CD4-positive, alpha-beta T cell treated with Interleukin-6 at 100 ng/mL for 8 hours (primary cell): ENCODE data around the gene ERG28.
A peak's percentile ranks its signal among the peaks of the same experiment; 100 is the strongest.
"Not testable (repeated sequence)": the region's sequence is repeated elsewhere in the genome, so short reads cannot be mapped to it uniquely, and the experiment has no call there.

ENCODE experiments used
- DNase-seq: peaks from one replicate; pipeline ENCODE4 v3.0.0-alpha.2; 2020; ENCODE audit warnings: mixed read lengths, low spot score

Gene ERG28, protein sequence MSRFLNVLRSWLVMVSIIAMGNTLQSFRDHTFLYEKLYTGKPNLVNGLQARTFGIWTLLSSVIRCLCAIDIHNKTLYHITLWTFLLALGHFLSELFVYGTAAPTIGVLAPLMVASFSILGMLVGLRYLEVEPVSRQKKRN

DNA sequence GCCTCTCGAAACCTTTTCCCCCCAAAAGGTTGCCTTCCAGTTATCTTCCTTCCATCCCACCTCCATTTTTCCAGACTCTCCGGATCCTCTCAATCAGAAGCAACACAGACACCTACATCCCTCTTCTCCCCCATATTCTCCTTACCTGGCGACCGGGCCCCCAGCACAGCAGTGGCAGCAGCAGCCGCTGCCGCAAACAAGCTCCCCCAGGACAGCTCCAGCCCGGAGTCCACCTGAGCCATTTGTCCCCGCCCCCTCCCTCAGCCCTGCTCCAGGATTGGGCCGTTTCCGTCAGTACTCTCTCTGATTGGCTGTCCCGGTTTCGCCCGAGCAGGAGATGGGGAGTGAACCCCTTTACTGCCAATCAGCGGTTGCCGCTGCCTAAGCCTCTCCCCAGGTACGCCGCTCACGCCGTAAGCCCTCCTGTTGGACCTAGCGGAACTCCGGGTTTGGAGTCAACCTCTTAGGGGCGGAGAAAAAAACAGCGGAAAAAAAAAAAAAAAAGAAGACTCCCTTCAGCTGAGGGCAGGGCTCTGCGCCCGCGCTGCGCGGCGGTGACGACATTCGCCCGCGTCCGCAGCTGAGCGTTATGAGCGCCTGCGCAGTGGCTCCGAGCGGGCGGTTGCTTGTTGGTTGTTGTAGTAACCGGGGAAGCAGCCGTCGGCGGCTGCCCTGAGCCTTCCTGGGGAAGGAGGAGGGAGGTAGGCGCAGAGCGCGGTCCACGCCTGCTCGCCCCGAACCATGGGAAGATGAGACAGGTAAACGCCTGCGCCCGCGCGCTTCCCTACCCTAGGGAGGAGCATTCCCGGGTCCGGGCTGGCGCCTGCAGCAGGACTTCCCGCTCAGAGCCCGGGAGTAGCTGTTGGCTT is at the start of gene ERG28, which contains the start of gene TTLL5:
ERG28 (minus strand) TSS at position 247 of the 869 bp plus-strand sequence. CDS start 3,374 bp downstream, outside the sequence.
TTLL5 (plus strand) TSS at position 617 of the 869 bp plus-strand sequence. CDS start 1,904 bp downstream, outside the sequence.
- DNase-seq = peak; percentile 97

DNA sequence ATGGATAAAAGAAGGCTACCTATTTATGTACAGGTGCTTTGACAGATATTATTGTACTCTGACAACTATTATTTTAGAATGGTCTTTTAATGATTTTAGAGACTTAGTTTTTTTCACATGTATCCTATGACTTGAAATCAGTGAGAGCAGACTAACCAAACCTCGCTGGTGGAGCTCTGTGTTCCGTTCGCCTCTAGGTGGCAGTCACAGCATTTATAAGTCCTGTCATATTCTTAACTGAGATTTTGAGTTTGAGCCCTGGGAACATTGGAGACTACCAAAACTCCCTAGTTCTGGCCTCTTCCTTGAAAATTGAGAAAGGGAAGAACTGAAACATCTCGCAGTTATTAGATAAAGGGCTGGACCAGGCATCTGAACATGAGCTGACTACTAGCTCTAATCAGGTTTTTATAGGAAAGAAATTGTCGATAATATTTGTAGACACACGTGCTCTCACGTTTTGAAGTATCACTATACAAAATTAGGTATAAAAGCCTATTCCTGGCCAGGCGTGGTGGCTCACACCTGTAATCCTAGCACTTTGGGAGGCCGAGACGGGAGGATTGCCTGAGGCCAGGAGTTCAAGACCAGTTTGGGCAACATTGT is 48.6 kb upstream of the ERG28 start:
- DNase-seq = peak; percentile 49

DNA sequence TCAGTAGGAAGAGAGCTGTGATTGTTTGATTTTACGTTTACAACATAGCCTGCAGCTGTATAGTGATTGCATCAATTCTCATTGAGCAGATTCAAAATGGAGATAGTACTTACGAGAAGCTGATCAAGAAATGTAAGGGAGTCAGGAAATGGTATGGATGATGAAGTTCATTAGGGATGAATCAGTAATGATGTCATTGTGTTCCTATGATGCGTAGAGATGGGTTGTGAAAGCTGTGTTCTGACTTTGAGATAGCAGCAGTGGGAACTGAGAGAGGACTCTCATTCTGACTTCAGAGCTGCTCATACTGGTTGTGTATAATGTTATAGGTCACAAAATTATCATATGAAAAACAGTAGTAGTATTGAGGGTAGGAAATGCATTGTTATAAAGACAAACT is 44.3 kb upstream of the ERG28 start:
- DNase-seq = no peak

DNA sequence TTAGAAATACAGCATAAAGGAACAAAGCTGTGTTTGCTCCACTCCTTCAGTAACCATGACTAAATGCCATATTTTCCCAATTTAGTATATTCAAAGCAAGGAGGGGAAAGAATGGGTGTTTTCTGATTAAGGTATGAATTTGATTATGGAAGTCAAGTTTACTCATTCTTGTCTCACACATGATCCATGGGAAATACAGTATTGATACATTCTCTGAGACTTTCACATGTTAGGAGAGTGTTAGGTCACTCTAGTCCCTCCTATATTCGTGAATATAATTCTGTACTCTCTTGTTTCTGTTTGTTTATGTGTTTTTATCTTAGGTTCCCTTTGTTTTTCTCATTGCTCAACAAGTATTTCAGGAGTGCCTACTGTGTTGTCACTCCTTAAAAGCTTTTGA is 42.8 kb upstream of the ERG28 start:
- no peak for DNase-seq

DNA sequence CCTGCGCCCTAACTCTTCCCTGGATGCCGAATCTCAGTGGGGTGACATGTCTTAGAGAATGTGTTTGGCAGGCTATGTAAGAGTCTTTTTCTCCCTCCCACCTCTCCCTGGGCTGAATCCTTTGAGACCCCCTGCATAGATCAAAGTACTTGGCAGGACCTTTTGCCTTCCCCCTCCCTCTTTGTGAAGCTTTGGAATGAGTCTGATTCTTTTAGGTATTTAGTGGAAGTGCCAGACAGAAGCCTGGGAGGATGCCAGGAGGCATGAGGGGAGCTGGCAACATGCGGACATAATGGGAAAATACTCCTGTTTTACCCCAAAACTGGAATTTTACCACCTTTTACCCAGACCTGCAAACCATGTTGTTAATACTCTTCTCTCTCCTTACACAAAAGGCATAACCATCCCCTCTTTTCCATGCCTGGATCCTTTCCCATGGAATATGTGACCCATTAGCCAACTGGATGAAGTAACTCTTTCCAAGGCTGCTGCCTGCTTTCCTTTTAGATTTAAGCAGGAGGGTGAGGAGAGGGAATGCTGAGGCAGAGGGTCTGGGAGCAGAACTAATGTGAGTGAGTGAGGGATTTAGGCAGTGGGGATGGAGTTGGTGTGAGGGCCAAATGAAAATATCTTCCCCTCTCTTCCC is 42.1 kb upstream of the ERG28 start:
- no peak for DNase-seq

DNA sequence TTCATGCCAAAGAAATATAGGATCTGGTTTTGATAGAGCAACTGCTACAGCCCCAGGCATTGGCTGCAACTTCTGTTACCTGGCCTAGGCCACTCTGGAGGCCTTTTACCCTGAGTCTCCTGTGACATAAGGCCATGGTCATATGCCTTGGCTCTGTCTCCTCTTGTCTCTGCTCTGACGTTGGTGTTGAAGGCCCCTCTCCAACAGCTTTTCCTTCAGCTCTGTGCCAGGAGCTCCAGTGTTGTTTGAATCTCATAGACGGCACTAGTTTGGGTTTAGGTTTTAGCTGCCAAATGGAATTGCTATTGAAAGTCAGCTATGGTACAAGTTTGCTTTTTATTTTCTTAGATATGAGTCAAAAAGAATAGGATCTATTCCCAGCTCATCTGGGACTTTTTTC is 41.4 kb upstream of the ERG28 start:
- DNase-seq = no peak

DNA sequence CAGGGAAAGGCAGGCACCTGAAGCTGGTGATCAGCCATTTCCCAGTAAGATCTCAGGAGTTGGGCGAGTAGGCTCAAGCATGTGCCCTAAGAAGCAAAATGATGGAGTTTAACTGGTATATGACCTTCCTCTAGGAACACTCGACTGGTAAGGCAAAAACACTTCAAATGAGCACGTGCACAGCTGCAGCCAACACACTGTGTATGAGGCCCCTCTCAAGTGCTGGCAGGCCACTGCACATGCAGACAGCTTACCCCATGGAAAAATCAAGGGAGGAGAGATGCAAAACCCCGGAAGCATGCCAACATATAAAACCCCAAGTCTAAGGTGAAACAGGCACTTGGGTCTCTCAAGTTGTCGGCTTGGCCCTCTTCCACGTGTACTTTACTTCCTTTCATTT is 39.6 kb upstream of the ERG28 start:
- no peak for DNase-seq

DNA sequence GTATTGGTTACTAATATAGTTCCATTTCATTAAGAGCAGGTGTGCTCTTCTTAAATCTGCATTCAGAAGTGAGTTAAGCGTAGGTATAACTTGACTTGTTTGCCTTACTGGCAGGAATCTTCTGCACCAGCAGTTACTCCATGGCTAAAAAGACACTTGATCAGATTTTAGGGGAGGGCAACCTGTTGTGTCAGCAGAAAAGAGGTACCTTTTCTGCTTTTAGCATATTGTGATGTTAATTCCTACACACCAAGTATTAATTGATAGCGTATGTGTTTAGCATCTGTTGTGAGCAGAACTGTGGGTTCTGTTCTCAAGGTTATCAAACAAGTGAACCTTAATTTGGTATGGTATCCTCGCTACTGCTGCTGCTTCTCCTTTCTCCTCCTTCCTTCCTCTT is 38.7 kb upstream of the ERG28 start:
- DNase-seq = no peak

DNA sequence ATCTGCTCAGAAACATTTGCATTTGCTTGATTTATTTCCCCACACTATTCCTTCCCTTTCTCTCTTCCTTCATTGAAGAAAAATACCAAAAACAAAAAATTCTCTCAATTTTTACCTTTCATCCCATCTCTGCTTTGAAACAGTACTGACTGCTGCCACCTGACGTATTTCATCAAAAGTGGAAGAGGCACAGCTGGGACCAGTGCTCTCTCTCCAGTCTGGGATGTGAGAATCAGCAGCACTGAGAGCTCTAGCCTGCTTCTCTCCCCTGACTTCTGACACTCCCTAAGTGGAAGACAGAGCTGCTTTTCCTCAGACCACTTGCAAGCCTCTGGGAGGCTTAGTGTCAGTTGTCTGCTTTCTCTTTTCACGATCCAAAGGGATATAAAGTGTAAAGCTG is 37.2 kb upstream of the ERG28 start:
- DNase-seq = no peak

DNA sequence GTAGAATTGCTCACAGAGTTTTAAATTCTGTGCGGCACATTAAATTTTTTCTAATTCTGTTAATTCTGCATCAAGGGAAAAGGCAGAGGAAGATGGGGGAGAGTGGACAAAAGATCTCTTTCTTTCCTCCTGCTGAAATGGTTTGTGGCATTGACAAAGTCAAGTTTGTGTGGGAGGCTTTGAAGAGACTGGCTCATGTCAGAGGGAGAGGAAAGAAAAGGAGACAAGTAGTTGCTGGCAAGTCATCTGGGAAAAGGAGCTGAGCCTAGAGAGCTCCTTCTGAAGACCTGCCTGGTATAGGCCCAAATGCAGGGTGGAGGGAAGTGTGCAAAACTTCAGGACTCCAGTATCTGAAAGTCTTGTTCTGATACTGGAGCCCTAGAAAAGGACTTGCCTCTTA is 36.7 kb upstream of the ERG28 start:
- no peak for DNase-seq

DNA sequence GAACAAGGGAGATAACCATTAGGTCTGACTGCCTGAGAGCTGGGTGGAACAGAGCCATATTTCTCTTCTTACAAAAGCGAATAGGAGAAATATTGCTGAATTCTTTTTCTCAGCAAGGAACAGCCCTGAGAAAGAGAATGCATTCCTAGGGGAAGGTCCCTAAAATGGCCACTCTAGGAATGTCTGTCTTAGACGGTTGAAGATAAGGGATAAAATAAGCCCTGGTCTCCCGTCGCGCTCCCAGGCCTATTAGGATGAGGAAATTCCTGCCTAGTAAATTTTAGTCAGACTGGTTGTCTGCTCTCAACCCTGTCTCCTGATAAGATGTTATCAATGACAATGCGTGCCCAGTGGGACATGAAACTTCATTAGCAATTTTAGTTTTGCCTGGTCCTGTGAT is 34.3 kb upstream of the ERG28 start:
- DNase-seq = not testable (repeated sequence)

DNA sequence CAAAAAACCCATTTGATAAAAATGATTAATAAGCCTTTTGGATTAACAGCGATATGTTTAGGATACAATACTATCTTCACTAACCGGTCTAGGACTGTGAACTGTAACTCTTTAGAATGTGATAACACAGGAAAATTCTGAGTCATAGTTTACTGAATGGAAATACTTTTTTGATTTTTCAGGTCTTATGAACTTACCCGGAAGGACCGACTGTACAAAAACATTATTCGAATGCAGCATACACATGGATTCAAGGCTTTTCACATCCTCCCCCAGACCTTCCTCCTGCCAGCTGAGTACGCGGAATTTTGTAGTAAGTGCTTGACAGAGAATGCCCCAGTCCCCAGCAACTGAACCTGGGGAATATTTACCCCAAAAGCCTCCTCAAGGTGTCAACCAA is 29.3 kb upstream of the ERG28 start:
- no peak for DNase-seq

DNA sequence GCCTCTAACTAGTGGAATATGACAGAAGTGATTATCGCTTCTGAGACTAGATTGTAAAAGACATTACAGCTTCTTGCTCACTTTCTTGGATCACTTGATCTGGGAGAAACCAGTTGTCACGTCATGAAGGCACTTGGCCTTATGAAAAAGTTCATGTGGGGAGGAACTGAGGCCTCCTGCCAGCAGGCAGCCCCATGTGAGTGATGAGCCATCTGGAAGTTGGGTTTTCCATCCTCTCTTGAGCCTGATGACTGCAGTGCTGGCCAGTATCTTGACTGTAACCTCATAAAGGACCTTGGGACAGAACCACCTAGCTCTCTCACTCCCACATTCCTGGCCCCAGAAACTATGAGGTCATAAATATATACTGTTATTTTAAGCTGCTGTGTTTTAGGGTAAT is 28.3 kb upstream of the ERG28 start:
- DNase-seq = no peak

DNA sequence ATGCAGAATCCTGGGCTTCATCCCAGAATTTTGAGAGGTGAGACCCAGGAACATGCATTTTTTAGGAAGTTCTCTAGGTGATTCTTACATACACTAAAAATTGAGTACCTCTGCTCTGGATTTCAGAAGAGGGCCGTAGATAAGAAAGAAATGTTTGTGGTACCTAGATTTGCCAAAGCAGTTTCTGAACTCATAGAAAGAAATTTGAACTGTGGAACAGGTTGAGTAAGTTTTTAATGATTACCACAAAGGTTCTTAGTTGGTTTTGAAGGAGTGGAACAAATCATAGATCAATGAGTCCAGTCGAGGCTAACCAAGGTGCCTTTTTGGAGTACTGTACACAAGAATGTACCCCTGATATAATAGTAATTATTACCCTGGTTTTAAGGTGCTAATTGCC is 25.2 kb upstream of the ERG28 start:
- DNase-seq = no peak

DNA sequence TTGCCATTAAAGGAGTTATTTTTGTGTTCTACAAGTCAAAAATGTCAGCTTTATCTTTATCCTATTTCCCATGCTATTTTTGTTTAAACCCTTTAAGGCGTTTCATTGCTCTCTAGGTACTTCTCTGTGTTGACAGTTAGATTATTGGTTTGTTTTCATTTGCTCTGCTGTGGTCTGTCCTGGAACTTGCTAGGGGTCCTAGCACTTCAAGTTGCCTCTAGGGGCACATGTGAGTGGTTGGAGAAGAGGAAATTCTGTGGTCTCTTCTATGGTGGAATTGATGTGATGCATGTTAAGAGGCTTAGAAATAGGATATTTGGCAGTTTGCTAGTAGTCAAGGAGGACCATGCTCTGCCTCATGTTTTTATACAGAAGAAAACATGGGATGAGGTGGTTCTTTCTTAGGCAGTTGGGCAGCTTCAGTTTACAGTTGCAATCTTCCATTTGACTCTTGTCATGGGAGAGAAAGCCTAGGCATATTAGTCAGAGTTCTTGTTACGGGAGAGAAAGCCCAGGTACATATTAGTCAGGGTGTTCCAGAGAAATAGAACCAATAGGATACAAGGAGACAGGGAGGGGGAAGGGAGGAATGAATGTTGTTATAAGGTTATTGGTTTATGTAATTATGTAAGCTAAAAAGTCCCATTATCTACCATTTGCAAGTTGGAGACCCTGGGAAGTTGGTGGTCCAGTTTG is 14.7 kb upstream of the ERG28 start:
- DNase-seq = no peak

DNA sequence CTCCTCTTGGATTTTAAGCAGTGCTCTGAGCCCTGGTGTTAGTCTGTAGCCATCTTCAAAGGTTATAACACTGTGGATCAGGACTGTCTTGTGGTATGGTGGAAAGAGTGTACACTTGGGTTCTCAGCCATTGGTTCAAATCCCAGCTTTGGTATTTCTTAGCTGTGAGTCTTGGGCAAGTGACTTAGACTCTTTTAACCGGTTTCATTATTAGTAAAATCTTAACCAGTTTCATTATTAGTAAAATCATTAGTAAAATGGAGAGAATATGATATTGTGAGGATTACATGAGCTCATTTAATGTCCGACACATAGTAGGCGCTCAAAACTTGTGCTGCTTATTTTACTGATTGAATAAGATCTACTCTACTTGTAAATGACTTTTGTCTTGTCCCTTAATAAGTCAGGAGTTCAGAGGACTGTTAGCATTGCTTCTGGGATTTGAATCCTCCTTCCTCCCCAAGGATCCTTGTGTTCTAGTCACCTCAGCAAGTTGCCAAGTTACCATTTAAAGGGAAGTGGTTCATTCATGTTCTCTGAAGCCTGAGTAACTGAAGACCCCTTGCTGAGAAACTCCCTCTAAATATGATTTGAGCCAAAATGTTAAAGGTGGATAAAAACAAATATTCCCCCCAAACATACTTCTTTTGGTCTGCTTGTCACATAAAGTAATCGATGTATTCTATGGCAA is 12.8 kb upstream of the ERG28 start:
- DNase-seq = no peak

DNA sequence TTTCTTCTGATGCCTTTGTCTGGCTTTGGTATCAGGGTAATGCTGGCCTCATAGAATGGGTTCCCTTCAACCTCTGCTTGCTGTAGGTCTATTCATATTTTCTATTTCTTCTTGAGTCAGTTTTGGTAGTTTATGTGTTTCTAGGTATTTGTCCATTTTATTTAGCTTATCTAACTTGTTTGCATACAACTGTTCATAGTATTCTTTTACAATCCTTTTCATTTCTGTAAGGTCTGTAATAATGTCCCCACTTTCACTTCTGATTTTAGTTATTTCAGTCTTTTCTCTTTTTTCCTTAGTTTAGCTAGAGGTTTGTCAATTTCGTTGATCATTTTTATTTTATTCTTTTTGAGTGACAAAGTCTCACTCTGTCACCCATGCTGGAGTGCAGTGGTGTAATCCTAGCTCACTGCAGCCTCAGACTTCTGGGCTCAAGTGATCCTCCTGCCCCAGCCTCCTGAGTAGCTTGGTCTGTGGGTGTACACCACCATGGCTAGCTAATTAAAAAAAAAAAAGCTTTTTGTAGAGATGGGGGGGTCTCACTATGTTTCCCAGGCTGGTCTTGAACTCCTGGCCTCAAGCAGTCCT is 12.0 kb upstream of the ERG28 start:
- no peak for DNase-seq

DNA sequence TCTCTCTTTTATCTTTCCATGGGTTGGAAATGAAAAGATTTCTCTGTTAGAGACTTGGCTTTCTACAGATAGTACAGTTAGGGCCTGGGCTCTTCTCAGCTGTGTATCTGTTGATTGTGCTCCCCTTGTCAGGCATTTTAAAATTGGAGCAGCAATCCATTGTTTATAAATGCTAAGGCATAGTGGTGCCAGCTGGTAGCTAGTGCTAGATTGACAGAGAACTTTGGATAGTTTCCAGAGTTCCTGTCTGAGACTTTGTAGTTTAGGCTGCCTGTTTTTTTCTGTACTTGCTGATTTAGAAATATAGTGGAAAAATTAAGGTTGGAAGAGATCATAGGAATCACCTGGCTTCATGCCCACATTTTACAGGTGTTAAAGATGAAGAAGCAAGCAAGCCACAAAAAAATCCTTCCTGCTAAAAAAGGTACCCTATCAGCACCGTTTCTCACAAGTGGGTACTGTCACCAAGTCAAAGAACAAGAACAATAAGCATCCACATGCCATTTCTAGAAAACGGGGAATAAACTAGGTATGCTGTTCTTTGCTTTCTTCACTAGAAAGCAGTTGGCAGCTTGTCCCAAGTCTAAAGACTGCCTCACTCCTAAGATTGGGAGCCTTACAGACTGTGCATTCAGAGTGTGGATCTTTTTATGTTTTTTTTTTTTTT is 6.6 kb upstream of the ERG28 start:
- DNase-seq = no peak

DNA sequence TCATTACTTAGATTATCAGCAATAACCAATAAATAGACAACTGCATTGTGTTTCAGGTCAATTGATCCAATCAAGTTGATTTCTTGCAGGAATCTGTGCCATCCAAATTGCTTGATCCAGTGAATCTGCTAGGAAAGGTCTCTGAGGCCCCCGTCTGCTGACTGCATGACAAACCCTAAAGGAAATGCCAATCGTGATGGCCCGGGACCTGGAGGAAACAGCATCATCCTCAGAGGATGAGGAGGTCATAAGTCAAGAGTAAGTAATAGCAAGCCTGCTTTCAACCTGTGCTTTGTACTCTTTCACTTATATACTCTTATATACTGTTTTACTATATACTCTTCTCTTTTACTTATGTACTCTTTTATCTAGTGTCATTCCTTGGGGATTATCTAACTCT is 2.3 kb upstream of the ERG28 start:
- no peak for DNase-seq

DNA sequence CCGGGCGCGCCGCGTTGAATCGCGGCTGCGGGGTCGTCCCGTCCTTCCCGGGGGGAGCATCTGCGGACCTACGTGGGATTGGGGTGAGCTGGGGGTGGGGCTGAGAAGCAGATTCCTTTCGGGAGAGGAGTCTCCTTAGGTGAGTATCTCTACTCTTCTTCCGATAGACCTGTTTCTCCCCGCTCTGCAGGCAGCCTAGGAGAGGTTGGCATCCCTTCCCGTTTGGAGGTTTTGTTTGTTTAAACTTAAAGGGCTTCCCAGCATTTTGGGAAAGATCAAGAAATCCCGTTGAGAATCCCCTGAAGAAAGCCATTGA is 781 bp upstream of the ERG28 start:
- DNase-seq = no peak

DNA sequence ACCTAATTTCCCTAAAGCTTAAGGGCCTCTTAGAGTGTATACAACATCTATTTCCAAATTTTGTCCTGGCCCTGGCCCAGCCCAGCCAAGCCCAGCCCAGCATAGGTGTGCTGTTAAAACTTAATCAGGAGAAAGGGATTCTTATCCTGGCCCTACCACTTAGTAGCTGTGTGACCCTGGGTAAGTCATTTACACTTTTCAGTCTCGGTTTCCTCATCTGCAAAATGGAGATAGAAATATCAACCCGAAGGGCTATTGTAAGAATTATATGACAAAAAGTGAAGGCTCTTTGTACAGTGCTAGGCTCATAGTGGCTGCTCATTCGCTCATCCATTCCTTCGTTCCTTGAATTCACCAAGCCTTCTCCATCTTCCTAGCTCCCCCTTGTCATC is 442 bp downstream of the ERG28 start:
- DNase-seq = no peak
